Kasumi-1 (cell line): ENCODE measurements around the gene RALY.

Experiments
- DNase-seq, 2 experiments: peaks; one replicate each; lab custom pipeline; 2025; lab: John Stamatoyannopoulos, UW

Gene RALY

DNA sequence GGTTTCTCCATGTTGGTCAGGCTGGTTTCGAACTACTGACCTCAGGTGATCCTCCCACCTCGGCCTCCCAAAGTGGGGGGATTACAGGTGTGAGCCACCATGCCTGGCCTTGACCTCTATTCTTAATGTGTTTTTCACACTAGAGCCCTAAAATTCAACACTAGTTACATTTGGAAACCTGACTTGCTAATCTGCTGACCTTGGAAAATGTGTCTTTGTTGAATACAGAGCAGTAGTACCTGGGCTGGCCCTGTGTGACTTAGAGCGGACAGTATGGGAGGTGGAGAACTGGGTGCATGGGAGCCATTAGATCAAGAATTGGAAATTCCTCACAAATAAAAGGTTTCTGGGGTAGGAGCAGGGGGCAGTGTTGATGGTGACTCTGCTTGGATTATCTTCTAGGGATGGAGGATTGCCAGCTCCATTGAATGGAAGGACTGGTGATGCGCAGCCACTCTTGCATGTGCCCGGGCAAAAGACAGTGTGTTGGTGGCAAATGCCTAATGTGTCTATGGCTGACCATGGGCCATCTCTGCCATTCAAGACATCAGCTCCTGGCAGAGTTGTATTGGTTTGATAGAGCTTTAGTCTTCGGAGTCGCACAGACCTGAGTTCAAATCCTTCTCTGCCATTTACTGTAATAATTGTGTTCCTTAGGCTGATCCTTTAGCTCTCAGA, 53.4 kb downstream of the RALY start:
- no peak for DNase-seq

DNA sequence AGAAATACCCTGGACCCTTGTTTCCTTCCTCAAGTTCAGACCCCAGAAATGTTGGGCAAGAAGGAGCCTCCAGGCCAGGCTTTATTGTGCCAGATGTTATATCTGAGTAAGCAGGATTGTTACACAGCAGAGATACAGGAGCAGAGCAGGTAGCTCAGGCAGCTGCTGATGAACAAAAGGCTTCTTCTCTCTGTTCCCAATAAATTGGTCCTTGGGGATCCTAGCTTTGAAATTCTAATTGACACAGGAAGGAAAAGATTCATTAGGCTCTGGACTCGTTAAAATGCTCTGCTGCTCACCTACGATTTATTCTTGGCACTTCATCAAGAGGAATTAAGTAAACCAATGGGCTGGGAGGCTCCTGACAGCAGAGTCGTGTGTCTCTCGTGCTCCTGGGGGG, 54.2 kb downstream of the RALY start:
- no peak for DNase-seq

DNA sequence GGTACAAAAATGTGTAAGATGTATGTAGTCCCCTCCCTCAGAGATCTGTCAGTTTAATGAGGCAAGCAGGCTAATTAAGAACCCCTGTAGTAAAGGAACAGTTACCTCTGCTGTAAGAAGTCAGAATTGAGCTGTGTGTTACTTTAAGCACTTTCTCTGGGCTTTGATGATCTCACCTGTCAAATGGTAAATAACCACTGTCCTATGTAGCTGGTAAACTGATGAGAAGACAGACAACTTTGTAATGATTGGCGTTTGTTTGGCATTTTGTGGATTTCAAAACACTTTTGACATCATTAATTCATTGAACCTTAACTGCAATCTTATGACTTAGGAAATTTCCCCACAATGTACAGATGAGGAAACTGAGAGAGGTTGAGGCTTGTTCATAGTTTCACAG, 55.7 kb downstream of the RALY start:
- no peak for DNase-seq

DNA sequence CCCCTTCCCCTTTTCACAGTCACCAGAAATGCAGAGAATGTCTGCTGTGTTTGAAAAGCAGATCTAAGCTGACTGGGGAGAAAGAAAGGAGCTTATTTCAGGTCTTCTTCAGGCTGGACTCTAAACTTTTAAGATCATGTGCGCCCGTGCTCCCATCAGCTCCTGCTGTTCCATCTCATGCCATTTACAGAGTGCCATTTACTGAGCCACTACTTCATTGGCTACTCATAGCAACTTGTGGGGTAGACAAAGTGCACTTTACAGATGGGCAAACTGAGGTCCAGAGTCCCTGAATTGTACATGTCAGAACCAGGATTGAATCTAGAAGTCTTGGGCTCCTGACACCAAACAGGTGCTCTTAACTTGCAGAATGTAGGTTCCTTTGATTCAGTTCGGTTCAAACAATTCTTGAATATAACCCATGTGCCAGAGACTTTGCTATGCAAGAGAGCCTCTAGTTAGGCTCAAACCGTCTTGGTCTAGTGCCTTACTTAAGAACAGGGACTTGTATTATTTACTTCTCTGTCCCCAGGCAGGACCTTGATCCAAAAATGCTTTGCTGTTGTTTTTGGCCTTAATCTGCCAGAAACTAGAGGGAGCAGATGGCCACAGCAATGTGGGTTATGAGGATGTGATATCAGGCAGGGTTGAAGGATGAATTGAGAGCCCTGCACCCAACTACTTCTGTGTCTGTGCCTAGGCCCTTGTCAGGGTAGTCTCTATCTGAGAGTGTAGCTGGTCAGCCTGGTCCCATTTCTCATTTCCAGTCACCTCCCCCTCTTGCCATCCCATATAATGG, 56.4 kb downstream of the RALY start:
- no peak for DNase-seq

DNA sequence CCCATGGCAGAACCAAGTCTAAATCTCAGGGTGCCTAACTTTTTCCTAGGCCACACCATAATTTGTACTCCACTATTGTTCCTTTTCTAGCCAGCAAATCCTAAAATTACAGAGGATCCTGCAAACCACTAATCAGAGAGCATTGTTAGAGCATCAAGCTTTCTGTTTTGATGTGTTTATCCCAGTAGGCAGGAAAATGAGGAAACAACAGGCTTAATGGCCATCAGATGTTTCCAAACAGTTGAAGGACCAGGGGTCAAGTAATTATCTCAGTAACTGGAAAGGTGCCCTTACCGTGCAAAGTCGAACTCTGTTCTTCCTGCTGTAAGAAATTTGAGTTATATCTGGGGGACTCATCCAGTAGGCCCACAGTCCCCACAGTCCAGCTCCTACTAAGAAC, 58.7 kb downstream of the RALY start:
- DNase-seq: no peak

DNA sequence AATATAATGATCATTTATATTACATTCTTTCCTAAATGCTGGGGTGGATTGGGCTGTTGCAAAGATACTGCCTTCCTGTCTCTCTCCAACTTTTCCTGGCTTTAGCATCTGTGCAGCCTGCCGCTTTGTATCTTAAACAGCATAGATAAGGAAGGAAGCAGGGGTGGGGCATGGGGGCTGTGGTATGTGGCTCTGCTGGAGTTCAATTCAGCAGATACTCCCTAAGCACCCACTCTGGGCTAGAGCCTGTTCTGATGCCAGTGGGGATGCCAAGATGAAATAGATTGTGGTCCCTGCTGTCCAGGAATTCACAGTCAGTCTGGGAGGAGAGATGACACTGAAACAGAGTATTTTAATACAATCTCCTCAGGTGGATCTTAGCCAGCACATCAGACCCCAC, 61.6 kb downstream of the RALY start:
- peak; percentile 24 to 45 for DNase-seq

DNA sequence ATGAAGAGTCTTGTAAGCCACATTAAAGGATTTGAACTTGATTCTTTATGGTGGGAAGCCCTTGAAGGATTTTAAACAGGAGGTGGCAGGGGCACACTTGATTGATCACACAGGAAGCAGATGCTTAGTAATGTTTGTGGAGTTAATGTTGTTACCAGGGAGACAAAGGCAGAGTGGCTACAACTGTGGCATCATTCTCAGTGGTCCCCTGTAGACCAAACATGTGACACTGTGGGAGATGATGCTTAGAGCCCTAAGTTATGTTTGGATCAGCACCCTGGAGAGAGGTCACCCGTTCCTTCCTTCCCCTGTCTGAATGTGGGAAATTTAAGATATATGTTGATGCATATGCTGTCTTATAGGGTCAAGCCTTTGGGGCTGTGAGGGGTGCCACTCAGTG, 65.1 kb downstream of the RALY start:
- DNase-seq: peak; percentile 19 to 43

DNA sequence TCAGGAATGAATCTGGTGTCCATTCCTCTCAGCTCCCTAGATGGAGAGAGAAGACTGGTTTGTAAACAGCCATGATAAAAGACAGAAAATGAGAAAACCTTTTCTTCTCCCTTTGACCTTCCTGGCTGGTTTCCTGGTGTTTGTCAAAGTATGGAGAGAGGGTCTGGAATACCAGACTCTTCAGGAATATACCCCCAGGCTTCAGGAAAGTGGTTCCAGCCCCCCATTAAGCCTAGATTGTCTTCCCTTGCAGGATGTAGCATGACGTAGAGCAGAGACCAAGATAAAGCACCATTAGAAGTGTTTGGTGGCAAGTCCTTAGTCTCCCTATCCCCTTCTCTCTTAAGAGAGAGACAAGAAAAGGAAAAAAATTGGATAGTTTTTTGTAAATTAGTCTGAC, 67.3 kb downstream of the RALY start:
- DNase-seq: no peak

DNA sequence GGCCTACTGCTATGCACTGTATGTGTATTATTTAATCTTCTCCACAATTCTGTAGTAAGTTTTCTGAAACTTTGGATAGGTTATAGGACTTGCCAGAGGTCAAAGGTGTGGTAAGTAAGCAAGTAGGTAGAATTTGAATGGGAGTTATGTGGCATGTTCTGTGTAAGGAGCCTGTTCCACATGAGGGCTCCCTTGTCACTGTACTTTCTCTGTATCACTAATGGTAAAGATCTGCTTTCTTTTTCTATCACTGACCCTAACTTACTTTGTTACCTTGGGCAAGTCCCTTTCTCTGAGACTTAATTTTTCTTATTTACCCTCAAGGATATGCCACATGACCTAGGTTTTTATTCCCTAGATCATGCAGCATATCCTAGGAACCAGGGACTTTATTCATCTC, 68.0 kb downstream of the RALY start:
- no peak for DNase-seq

DNA sequence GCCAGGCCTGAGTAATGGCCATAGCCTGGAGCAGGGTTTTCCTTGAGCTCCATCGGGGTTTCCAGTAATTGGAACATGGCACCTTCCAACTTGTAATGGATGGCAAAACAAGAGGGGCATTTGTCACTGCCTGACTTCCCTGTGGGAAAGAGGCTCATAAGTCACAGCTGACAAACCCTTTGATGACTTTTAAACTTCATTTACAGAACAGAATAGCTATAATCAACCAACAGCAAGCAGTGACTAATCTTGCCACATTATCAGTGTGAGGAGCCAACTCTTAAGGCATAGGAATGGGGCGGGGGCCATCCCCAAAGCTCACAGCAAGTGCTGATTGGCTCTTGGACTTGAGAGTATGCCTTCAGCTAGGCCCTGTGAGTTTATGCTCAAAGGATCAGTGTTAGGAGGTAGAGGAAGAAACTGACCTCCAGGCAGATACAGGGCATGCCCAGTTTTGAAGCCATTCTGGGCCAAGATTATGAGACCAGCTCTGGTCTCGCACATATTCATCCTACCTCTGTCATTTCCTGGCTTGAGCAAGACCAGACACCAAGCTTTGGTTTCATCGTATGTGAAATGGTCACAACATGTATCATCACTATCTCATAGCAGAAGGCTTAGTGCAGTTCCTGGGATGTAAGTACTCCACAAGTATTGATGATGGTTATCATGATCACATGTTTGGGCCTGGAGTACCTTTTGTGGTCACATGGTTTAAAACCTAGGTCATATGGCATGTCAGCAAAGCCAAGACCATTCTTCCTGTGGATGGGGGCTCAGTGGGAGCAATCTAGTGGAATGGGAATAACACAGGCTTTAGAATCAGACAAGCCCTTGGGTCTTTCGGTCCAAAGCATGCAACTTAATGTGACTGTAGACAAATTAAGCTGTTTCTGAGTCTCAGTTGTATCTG, 69.1 kb downstream of the RALY start:
- DNase-seq: no peak

DNA sequence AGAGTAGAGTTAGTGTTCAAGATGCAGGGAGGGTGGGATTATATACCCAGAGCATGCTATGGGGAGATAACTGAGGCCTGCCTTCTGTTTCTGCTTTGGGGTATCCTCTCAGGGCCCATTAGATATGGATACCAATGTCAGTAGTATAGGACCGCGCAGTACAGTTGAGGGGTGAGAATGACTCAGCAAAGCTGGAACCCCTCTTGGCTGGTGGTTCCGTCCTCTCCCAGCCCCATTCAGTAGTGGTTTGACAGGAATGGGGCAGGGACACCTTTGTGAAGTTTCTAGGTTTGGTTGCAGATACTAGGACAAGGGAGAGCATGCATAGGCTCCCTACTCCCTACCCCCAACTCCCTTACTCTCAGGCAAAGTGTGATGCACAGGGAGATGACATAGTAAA, 70.6 kb downstream of the RALY start:
- no peak for DNase-seq

DNA sequence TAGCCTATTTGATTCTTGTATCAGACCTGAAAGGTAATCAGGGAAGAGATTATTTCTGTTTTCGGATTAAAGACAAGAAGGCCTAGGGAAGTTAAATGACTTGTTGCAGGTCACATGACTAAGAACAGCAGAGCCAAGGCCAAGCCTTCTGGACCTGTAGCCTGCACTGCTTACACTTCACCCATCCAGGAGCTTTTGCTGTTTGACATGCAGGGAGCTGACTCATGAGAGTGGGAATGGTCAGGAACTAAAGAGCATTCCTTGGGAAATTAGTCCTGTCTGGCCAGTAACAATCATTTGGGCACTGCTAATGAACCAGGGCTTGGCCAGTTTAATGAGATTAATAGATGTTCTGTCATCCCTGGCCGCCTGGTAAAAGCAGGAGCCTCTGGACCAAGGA, 71.5 kb downstream of the RALY start:
- no peak for DNase-seq

DNA sequence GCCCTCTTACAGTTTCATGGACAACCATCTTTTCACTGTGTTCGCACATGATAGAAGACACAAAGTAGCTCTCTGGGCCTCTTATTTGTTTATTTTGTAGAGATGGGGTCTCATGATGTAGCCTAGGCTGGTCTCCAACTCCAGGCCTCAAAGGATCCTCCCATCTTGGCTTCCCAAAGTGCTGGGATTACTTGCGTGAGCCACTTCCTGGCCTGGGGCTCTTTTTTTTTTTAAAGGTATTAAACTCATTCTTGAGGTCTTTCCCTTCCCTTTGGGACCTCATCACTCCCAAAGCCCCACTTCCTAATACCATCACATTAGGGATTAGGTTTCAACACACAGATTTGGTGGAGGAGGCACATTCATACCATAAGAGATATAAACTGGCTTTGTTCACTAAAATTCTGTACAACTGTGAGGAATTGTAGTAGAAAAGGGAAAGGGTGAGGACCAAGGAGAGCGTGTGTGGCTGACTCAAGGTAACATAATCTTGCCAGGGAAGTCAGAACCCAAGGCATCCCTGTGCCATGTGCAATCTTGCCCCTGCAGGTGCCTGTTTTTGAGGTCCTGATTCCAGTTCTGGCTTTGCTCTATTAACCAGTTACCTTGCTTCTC, 72.9 kb downstream of the RALY start:
- DNase-seq: no peak

DNA sequence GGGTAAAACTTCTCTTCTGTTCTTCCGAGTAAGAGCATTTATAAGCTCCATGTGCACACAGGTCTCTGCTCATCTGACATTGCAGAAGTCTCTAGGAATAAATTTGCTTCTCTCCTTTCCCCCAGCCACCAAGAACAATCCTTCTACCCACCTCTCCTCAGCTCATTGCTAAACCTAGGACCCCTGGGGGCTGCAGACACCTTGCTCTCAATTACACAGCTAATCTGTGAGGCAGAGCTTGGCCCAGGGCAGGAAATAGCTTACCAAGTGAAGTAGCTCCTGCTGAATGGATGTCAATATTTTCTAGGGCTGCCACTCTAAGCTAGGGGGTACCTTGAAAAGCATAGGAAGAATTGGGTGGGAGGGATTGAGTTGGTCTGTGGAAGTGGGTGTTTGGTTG, 74.3 kb downstream of the RALY start:
- DNase-seq: no peak

DNA sequence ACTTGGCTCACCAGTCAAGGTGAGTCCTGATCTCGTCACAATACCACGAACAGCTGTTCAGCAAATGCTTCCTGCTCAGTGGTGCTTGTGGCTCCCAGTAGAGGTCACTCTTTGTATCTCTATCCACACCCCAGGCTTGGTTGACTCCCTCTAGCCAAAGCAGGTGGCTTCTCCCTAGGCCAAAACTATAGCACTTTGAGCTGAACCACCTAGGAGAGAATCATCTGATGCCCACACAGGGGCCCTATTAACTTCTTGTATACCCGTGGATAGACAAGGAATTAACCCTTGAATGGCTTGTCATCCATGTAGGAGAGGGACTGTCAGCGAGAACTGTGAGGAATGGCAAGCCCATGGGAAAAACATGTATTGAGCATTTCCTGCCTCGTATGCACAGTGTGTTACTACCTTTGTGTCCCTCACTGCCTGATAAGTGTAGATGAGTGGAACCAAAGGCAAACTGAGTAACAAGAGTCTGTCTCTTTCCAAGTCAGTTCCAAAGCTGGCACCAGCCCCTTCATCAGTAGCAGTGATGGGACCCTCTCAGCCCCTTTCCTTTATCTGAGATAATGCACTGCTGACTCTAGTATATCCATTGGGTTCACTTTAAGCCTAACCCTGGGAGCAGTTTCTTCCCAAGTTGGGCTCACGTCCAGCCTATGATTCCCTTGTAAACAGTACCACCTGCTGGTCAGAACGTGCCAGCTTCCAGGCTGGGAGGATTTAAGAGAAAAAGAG, 75.8 kb downstream of the RALY start:
- peak; percentile 69 to 78 for DNase-seq

DNA sequence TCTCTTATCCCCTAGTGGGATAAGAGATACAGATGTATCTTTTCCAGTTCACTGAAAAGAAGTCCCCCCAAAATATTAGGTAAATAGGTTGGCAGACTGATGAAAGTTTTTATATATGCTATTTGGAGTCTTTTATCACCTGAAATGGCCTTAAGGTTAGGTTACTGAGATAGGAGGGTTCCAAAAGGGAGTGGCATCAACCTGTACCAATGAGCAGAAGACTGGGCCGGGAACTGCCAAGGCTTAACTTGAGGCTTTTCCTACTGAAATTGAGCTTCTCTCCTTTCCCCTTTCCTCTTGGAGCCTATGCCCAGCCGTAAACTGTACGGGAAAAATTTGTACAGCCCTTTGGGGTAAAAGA, 76.3 kb downstream of the RALY start:
- DNase-seq: no peak

DNA sequence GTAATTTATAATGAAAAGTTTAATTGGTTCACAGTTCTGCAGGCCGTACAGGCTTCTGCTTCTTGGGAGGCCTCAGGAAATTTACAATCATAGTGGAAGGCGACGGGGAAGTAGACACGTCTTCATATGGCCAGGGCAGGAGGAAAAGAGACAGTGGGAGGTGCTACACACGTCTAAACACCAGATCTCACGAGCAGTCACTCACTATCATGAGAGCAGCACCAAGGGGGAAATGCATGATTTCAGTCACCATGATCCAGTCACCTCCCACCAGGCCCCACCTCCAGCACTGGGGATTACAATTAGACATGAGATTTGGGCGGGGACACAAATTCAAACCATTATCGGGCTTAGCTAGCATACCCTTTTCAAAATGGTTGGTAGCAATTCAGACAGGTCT, 77.1 kb downstream of the RALY start:
- no peak for DNase-seq

DNA sequence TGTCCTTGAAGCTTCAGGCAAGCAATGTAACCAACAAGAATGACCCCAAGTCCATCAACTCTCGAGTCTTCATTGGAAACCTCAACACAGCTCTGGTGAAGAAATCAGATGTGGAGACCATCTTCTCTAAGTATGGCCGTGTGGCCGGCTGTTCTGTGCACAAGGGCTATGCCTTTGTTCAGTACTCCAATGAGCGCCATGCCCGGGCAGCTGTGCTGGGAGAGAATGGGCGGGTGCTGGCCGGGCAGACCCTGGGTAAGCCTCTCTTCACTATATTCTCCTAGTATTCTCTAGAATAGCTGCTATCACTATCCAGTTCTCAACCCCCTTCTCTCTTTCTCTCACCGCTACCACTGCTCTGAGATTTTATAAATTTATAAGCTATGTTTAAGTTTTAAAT, 78.4 kb downstream of the RALY start:
- no peak for DNase-seq

DNA sequence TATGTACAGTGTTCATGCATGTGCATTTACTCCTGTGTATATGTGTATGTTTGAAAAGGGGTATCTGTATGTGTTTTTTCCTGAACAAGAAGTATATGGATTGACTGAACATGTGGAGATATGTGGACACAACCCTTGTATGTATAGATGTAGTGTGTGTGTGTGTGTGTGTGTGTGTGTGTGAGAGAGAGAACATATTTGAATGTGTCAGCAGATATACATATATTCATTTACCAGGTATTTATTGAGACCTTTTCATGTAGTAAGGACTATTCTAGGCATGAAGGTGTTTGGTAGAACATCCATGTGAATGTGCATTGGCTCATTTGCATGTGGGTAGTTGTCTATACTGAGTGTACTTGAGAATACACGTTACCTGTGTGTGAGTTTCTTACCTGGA, 79.1 kb downstream of the RALY start:
- DNase-seq: no peak

DNA sequence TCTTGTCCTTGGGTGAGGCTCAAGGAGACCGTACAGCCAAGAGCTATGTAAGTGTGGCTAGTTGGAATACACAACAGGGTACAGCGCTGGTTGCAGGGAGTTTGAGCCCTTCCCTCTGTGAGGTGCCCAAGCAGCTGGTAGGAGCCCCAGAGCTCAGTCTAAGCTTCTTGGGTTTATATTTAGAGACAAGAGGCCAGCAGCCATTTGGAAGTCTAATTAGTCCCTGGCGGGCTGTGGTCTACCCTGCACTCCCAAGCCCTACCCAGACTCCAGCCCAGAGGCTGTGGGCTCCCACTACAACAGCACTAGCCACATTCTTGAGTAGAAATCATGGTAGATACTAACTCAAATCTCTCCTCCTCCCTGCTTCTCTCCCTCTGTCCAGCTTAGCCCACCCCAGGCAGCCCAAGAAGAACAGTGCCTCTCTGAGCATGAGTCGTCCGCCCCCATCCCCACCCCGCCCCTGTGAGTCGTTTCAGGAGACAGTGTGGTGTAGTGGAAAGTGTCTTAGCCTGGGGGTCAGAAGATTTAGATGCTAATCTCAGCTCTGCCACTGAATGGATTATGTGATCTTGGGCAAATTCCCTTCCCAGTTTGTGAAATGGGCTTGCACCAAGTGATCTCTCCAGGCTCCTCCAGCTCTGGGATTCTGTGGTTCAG, 80.5 kb downstream of the RALY start:
- DNase-seq: no peak

DNA sequence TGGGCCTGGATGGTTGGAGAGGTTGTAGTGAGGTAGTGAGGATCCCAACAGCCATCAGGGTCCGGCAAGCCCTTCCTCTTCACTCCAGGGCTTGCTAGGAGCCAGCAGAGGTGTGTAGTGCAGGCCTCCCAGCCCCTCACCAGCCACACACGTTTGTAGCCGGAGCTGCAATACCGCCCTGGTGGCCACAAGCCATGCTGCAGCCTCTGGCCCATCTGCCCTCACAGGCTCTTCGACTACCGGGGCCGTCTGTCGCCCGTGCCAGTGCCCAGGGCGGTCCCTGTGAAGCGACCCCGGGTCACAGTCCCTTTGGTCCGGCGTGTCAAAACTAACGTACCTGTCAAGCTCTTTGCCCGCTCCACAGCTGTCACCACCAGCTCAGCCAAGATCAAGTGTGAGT, 81.9 kb downstream of the RALY start:
- DNase-seq: no peak
